ENCODE data around the gene RPL22L1. TPM values are rescaled to one million over a fixed set of nuclear protein-coding genes. Genes with fewer than 3 reads are reported as not detected.

RPL22L1 gene
- total RNA-seq, 8 experiments from 2014 or later, result 32.7 to 371 (median 79.2) TPM

DNA sequence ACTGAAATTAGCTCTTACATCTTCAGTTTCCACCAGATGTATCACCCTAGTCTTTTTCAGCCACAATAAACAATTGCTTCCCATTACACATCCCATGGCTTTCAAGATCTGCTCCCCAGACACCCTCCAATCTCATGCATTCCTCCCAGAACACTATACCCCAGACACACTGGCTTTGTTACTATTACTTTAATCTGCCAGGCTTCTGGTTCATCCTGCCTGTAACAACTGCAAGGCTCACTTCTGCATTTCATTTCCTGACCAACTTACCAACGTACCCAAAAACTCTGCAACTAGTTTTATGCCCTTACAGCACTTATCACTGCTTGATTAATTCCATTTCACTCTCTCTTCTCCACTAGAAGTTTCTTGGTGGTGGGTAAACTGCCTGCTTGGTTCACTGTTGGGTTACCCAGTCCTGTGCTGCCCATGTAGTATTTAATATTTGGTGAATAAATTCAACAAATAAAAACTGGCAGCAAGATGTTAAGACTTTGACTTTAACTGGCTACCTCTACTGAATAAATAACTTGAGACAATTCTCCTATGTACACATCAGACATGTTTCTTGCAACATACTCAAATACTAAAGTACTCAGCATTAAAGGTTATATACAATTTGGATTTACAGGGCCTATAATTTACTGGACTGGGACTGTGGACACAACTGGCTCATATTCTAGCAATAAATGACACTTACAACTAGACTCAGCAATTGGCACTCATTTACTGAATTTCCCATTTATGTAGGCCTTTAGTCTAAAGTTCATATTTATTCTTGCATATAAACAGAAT lies 2.7 kb downstream of the RPL22L1 start:
- Histone ChIP-seq H3K4me1 (replicated peaks in 1 of 2) (peaks cover 8 to 15% of the 10 kb centered on the region in 2 donors), H3K4me3 (no peak overlapping the region), H3K27ac (no peak overlapping the region)
- no peak for ATAC-seq (replicated peaks in 6 of 8)
- in situ Hi-C loops (cut with MboI; ENCODE audit: low pct_unique_long_range_greater_than_20kb in 2 of 9, low sequenced_read_pairs in 9 of 9, unreplicated experiment in 9 of 9), result no loop called here
- WGBS, 10 experiments, result 0 to 83% (median 38%) methylated on average over 1 of the region's 1 CpG; no CpG with 5 or more reads in 6 of the 10 experiments

- no peak overlapping the region for H3K4me3 ChIP-seq
- no peak overlapping the region for H3K27ac ChIP-seq
- ATAC-seq (replicated peaks in 6 of 8), result no peak
- WGBS, 10 experiments, result 78 to 100% (median 92%) methylated on average over 1 to 3 of the region's 3 CpGs
- H3K4me1 ChIP-seq (replicated peaks in 1 of 2), result peaks cover 8 to 15% of the 10 kb centered on the region in 2 donors
- in situ Hi-C loops (cut with MboI; ENCODE audit: low pct_unique_long_range_greater_than_20kb in 2 of 9, low sequenced_read_pairs in 9 of 9, unreplicated experiment in 9 of 9), result no loop called here
Measured at GRCh38 chr3:170866499-170866898, 3.5 kb downstream of the RPL22L1 start.

GRCh38 chr3:170865209-170866094 lies 4.5 kb downstream of the RPL22L1 start:
- WGBS, 10 experiments, result 48 to 100% (median 87%) methylated on average over 2 to 10 of the region's 10 CpGs
- in situ Hi-C loops (cut with MboI; ENCODE audit: low pct_unique_long_range_greater_than_20kb in 2 of 9, low sequenced_read_pairs in 9 of 9, unreplicated experiment in 9 of 9), result no loop called here
- Histone ChIP-seq H3K27ac (no peak overlapping the region), H3K4me1 (replicated peaks in 1 of 2) (peaks cover 6 to 11% of the 10 kb centered on the region in 2 donors), H3K4me3 (no peak overlapping the region)
- peak in 1 of 8 experiments; percentile 7 for ATAC-seq (replicated peaks in 6 of 8)

DNA sequence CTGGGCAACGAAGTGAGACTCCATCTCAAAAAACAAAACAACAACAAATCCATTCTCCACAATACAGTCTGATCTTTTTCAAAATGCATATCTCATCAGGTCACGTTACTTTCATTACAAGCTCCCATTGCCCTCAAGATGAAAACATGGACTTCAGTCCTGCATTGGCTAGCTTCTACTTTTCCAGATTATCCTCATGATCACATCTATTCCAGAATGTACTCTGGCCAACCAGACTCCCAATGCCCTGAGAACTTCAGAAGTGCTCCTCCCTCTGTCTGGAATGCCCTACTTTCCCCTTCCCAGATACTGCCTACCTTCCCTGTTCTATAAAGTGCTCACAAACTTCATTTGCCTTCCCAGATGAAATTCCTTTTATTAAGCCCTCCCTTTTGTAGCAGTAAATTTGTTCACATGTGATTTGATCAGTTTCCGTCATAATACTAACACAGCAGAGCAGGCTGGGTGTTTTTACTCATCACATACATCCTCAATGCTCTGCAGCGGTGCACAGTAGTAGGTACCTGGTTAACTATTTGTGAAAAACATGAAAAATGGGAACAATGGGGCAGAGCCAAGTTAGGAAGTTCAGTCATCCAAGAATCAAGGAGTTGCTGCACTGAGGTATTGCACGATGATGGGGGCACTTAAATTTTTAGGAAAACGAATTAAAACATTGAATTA lies 5.3 kb downstream of the RPL22L1 start:
- in situ Hi-C loops (cut with MboI; ENCODE audit: low pct_unique_long_range_greater_than_20kb in 2 of 9, low sequenced_read_pairs in 9 of 9, unreplicated experiment in 9 of 9), result no loop called here
- no peak overlapping the region for H3K27ac ChIP-seq
- WGBS, 10 experiments, result 70 to 100% (median 87%) methylated on average over 2 to 6 of the region's 6 CpGs; no CpG with 5 or more reads in 1 of the 10 experiments
- ATAC-seq (replicated peaks in 6 of 8), result peak in 3 of 8 experiments; percentile 16 to 57 (median 55)
- peaks cover 6 to 11% of the 10 kb centered on the region in 2 donors for H3K4me1 ChIP-seq (replicated peaks in 1 of 2)
- no peak overlapping the region for H3K4me3 ChIP-seq

GRCh38 chr3:170863816-170864215 lies 6.2 kb downstream of the RPL22L1 start:
- in situ Hi-C loops (cut with MboI; ENCODE audit: low pct_unique_long_range_greater_than_20kb in 2 of 9, low sequenced_read_pairs in 9 of 9, unreplicated experiment in 9 of 9), result no loop called here
- H3K27ac ChIP-seq, result no peak overlapping the region
- peaks cover 5 to 9% of the 10 kb centered on the region in 2 donors for H3K4me1 ChIP-seq (replicated peaks in 1 of 2)
- no peak overlapping the region for H3K4me3 ChIP-seq
- ATAC-seq (replicated peaks in 6 of 8), result peak in 2 of 8 experiments; percentile 2 to 6
- 33 to 96% (median 83%) methylated on average over 1 to 4 of the region's 4 CpGs for WGBS, 10 experiments

GRCh38 chr3:170862618-170863374 lies 7.2 kb downstream of the RPL22L1 start:
- Histone ChIP-seq H3K4me3 (no peak overlapping the region), H3K4me1 (replicated peaks in 1 of 2) (no peaks in the 10 kb centered on the region), H3K27ac (no peak overlapping the region)
- WGBS, 10 experiments, result 31 to 100% (median 85%) methylated on average over 2 to 10 of the region's 10 CpGs
- ATAC-seq (replicated peaks in 6 of 8), result peak in 2 of 8 experiments; percentile 16 to 23
- in situ Hi-C loops (cut with MboI; ENCODE audit: low pct_unique_long_range_greater_than_20kb in 2 of 9, low sequenced_read_pairs in 9 of 9, unreplicated experiment in 9 of 9), result no loop called here

DNA sequence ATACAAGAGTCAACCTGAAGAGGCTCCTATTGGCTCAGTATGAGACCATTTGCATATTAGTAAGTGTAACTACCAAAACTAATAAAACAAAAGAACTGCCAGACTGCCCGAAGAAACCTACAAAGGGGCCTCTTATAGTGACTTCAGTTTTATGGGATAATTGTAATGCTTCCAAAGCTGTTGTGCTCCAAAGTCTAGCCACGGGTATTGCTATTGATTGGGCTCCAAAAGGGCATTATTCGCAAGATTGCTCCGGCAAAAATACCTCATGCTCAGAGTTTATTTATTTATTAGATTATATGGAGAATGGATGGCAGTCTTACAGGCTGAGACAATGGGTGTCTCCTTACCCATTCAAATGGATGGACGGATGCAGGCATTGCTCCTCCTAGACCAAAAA lies 11.4 kb downstream of the RPL22L1 start:
- WGBS, 10 experiments, result 50 to 100% (median 80%) methylated on average over 1 to 5 of the region's 5 CpGs; no CpG with 5 or more reads in 3 of the 10 experiments
- Histone ChIP-seq H3K27ac (no peak overlapping the region), H3K4me1 (replicated peaks in 1 of 2) (no peaks in the 10 kb centered on the region), H3K4me3 (no peak overlapping the region)
- in situ Hi-C loops (cut with MboI; ENCODE audit: low pct_unique_long_range_greater_than_20kb in 2 of 9, low sequenced_read_pairs in 9 of 9, unreplicated experiment in 9 of 9), result no loop called here
- ATAC-seq (replicated peaks in 6 of 8), result no peak

- WGBS, 10 experiments, result 52 to 95% (median 59%) methylated on average over 2 to 4 of the region's 4 CpGs; no CpG with 5 or more reads in 3 of the 10 experiments
- H3K27ac ChIP-seq, result no peak overlapping the region
- no peaks in the 10 kb centered on the region for H3K4me1 ChIP-seq (replicated peaks in 1 of 2)
- in situ Hi-C loops (cut with MboI; ENCODE audit: low pct_unique_long_range_greater_than_20kb in 2 of 9, low sequenced_read_pairs in 9 of 9, unreplicated experiment in 9 of 9), result no loop called here
- H3K4me3 ChIP-seq, result no peak overlapping the region
- peak in 3 of 8 experiments; percentile 47 to 70 (median 54) for ATAC-seq (replicated peaks in 6 of 8)
Measured at GRCh38 chr3:170852324-170852723, 17.7 kb downstream of the RPL22L1 start.

DNA sequence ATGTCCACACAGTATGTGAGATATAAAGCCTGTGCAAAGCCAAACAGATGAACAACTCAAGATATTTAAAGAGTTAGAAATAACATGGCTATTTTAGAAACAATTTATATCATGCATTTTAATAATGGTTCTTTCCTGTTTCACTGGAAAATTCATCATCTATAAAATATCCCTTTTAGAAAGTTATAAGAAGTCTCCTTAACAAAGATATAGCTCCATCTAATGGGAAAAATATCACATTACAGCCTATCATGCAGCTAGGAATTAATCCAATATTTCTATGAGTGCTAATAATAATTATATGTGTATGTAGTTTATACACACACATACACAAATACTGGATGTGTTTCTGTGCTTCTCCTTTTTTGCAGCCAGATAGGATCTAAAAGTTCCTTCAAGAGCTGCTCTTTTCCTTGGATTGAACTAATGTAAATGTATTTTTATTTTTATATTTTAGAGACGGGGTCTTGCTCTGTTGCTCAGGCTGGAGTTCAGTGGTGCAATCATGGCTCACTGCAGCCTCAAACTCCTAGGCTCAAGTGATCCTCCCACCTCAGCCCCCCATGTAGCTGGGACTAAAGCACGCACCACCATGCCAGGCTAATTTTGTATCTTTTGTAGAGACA lies 21.6 kb downstream of the RPL22L1 start:
- WGBS, 10 experiments, result 83 to 100% (median 90%) methylated on average over 1 to 2 of the region's 2 CpGs; no CpG with 5 or more reads in 5 of the 10 experiments
- Histone ChIP-seq H3K27ac (no peak overlapping the region), H3K4me1 (replicated peaks in 1 of 2) (no peaks in the 10 kb centered on the region), H3K4me3 (no peak overlapping the region)
- in situ Hi-C loops (cut with MboI; ENCODE audit: low pct_unique_long_range_greater_than_20kb in 2 of 9, low sequenced_read_pairs in 9 of 9, unreplicated experiment in 9 of 9), result no loop called here
- no peak for ATAC-seq (replicated peaks in 6 of 8)

DNA sequence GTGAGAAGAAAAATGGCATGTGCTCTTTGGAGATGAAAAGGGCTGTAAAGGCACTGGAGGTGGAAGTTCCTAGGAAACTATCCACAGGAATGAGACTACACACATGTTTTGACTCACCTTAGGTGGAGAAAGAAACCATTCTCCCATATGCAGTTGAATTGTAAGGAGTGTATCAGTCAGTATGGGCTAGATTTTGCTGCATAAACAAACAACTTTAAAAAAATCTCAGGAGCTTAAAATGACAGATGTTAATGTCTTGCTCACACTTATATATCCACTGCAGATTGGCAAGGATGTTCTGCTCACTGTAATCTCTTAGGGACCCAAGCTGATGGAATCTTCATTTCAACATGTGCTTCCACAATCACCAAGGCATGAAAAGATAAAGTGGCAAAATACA lies 25.6 kb downstream of the RPL22L1 start:
- Histone ChIP-seq H3K4me1 (replicated peaks in 1 of 2) (no peaks in the 10 kb centered on the region), H3K27ac (no peak overlapping the region), H3K4me3 (no peak overlapping the region)
- in situ Hi-C loops (cut with MboI; ENCODE audit: low pct_unique_long_range_greater_than_20kb in 2 of 9, low sequenced_read_pairs in 9 of 9, unreplicated experiment in 9 of 9), result no loop called here
- no peak for ATAC-seq (replicated peaks in 6 of 8)

DNA sequence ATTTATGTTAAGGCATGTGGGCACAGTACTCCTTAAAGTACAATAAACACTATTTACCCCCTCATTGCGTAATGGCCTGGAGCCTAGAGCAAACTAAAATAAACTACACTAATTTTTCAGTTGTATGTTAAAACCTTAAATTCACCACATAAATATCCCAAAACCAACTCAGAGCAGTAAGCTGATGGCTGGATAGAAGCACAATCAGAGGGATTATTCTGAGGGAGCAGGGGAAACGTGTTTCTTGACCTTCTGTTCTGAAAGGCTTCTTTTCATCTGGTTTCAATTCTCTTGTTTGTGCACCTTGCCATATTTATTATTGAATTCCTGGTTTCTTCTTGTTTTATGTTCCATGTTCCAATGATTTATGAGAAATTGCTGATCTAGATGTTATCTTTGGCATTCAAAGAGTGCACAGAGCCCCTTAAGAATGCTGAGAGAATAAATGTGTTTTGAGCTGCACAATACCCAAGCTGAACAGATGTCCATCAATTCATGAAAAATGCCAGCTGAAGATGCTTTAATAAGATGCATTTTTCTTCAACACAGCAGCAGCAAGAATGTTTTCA lies 29.6 kb downstream of the RPL22L1 start:
- WGBS, 10 experiments, result 61 to 100% (median 73%) methylated on average over 1 to 2 of the region's 2 CpGs; no CpG with 5 or more reads in 2 of the 10 experiments
- Histone ChIP-seq H3K4me1 (replicated peaks in 1 of 2) (no peaks in the 10 kb centered on the region), H3K27ac (no peak overlapping the region), H3K4me3 (no peak overlapping the region)
- ATAC-seq (replicated peaks in 6 of 8), result no peak
- in situ Hi-C loops (cut with MboI; ENCODE audit: low pct_unique_long_range_greater_than_20kb in 2 of 9, low sequenced_read_pairs in 9 of 9, unreplicated experiment in 9 of 9), result no loop called here
